ENCODE data around the gene CD81.

DNA sequence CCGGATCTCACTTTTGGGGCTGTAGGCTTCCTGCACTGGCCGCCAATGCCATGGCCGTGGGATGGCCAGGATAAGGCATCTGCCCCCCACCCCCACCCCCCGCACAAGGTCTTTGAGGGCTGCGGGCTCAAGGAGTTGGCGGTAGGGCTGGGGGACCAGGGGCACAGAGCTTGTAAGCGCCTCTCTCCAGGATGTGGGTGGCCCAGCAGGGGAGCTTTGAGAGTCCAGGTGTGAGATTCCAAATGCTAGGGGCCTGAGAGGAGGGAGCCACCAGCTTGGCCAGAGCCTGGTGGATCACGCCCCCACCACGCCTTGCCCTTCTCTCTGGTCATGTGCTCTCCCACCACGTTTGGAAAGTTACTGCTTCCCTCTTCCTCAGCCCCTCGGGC lies 5.0 kb downstream of the CD81 start:
- TF ChIP-seq, protein P1, sequence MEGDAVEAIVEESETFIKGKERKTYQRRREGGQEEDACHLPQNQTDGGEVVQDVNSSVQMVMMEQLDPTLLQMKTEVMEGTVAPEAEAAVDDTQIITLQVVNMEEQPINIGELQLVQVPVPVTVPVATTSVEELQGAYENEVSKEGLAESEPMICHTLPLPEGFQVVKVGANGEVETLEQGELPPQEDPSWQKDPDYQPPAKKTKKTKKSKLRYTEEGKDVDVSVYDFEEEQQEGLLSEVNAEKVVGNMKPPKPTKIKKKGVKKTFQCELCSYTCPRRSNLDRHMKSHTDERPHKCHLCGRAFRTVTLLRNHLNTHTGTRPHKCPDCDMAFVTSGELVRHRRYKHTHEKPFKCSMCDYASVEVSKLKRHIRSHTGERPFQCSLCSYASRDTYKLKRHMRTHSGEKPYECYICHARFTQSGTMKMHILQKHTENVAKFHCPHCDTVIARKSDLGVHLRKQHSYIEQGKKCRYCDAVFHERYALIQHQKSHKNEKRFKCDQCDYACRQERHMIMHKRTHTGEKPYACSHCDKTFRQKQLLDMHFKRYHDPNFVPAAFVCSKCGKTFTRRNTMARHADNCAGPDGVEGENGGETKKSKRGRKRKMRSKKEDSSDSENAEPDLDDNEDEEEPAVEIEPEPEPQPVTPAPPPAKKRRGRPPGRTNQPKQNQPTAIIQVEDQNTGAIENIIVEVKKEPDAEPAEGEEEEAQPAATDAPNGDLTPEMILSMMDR (IDR thresholded peaks at IDR 0.05) = no peak
- TF ChIP-seq ZFX (IDR thresholded peaks at IDR 0.05; ENCODE audit: borderline replicate concordance) = no peak

All from 22Rv1 (cell line).